Ishikawa (cell line): ENCODE results near the gene AFDN.

Experiments
- CEBPB ChIP-seq: IDR thresholded peaks from 2 replicates; pipeline ENCODE4 v1.6.1; 2012
- CREB1 ChIP-seq: IDR thresholded peaks from 2 replicates; pipeline ENCODE4 v1.6.1; 2012; ENCODE audit warnings: low read depth
- TAF1 ChIP-seq: IDR thresholded peaks from 2 replicates; pipeline ENCODE4 v1.6.1; 2012; ENCODE audit warnings: low read depth, mild to moderate bottlenecking
- TEAD4 ChIP-seq: IDR thresholded peaks from 2 replicates; pipeline ENCODE4 v1.6.1; 2012
- TF ChIP-seq, protein P1 (sequence below): IDR thresholded peaks from 2 replicates; pipeline ENCODE4 v1.6.1; 2012
- TF ChIP-seq, protein P2 (sequence below): IDR thresholded peaks from 2 replicates; pipeline ENCODE4 v1.6.1; 2012
- TF ChIP-seq, protein P3 (sequence below): IDR thresholded peaks from 2 replicates; pipeline ENCODE4 v1.6.1; 2012; ENCODE audit warnings: low read depth, mild to moderate bottlenecking

DNA sequence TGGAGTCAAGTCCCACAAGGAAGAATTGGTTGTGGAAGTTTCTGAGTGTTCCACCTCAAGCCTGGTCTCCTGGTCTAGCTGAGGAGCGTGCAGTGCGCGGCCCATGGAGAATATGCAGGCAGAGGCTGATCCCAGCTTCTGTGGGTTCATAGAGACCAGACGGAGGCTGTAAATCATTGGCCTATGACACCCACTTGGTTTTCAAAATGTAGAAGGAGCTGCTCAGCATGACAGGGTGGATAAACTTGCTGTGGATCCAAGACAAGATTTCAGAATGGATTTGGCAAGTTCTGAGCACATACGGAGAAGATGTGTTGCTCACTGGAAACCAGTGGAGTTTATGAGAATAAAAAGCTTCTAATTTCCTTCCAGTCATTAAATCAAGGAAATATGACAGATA, 171.5 kb downstream of the AFDN start:
- TF ChIP-seq CEBPB (no peak), TEAD4 (no peak), TAF1 (no peak), CREB1 (no peak)
- TF ChIP-seq, protein P1, sequence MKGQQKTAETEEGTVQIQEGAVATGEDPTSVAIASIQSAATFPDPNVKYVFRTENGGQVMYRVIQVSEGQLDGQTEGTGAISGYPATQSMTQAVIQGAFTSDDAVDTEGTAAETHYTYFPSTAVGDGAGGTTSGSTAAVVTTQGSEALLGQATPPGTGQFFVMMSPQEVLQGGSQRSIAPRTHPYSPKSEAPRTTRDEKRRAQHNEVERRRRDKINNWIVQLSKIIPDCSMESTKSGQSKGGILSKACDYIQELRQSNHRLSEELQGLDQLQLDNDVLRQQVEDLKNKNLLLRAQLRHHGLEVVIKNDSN = no peak
- TF ChIP-seq, protein P2, sequence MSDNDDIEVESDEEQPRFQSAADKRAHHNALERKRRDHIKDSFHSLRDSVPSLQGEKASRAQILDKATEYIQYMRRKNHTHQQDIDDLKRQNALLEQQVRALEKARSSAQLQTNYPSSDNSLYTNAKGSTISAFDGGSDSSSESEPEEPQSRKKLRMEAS = no peak
- TF ChIP-seq, protein P3, sequence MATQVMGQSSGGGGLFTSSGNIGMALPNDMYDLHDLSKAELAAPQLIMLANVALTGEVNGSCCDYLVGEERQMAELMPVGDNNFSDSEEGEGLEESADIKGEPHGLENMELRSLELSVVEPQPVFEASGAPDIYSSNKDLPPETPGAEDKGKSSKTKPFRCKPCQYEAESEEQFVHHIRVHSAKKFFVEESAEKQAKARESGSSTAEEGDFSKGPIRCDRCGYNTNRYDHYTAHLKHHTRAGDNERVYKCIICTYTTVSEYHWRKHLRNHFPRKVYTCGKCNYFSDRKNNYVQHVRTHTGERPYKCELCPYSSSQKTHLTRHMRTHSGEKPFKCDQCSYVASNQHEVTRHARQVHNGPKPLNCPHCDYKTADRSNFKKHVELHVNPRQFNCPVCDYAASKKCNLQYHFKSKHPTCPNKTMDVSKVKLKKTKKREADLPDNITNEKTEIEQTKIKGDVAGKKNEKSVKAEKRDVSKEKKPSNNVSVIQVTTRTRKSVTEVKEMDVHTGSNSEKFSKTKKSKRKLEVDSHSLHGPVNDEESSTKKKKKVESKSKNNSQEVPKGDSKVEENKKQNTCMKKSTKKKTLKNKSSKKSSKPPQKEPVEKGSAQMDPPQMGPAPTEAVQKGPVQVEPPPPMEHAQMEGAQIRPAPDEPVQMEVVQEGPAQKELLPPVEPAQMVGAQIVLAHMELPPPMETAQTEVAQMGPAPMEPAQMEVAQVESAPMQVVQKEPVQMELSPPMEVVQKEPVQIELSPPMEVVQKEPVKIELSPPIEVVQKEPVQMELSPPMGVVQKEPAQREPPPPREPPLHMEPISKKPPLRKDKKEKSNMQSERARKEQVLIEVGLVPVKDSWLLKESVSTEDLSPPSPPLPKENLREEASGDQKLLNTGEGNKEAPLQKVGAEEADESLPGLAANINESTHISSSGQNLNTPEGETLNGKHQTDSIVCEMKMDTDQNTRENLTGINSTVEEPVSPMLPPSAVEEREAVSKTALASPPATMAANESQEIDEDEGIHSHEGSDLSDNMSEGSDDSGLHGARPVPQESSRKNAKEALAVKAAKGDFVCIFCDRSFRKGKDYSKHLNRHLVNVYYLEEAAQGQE = no peak
